ENCODE results near the gene ITGB7. TPM values are rescaled to one million over a fixed set of nuclear protein-coding genes. Genes with fewer than 3 reads are reported as not detected.

The ITGB7 gene
- polyA plus RNA-seq, 1 of the 3 experiments (the other 2 are of a cell fraction), result 0.25 TPM

DNA sequence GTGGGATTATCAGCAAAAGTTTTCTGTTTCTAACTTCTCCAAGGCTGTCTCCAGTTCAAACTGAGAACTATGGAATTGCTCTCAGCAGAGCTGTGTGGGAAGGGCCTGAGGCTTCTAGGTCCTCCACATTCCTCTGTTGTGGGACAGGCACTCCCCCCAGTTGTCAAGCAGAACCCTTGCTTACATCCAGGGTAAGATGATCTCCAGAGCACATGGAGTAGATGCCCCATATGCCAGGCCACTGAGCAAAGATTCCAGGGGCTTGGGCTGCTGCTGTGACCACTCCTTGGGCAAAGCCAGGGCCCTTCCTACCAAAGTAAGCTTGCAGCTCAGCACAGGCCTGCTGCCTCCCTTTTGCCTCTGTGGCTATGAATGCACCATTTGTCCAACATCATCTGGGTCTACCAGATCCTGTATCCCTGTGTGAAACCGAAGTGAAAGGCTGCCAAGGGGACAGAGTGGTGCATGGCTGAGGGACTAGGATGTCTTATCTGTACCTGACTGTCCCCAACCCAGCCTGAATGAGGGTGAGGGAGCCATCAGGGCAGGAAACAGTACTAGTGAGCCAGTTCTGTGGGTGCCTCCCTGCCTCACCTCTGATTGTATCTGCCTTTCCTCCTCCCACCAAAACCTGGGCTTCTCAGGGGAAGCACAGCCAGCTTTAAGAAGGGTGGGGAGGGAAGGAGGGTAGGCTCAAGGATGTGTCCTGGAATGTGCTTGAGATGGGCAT, 47.9 kb upstream of the ITGB7 start (continued):
- TF ChIP-seq FOXM1 (IDR thresholded peaks at IDR 0.05; ENCODE audit: low read depth) (no peak), TCF12 (IDR thresholded peaks at IDR 0.05) (no peak)
- TF ChIP-seq, protein P1, sequence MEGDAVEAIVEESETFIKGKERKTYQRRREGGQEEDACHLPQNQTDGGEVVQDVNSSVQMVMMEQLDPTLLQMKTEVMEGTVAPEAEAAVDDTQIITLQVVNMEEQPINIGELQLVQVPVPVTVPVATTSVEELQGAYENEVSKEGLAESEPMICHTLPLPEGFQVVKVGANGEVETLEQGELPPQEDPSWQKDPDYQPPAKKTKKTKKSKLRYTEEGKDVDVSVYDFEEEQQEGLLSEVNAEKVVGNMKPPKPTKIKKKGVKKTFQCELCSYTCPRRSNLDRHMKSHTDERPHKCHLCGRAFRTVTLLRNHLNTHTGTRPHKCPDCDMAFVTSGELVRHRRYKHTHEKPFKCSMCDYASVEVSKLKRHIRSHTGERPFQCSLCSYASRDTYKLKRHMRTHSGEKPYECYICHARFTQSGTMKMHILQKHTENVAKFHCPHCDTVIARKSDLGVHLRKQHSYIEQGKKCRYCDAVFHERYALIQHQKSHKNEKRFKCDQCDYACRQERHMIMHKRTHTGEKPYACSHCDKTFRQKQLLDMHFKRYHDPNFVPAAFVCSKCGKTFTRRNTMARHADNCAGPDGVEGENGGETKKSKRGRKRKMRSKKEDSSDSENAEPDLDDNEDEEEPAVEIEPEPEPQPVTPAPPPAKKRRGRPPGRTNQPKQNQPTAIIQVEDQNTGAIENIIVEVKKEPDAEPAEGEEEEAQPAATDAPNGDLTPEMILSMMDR (IDR thresholded peaks at IDR 0.05), result no peak

DNA sequence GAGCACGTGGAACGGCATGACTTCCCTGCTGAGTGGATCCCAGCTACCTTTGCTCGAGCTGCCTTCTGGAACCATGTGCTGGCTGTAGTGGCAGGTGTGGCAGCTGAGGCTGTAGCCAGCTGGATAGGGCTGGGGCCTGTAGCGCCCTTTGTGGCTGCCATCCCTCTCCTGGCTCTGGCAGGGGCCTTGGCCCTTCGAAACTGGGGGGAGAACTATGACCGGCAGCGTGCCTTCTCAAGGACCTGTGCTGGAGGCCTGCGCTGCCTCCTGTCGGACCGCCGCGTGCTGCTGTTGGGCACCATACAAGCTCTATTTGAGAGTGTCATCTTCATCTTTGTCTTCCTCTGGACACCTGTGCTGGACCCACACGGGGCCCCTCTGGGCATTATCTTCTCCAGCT, 46.2 kb upstream of the ITGB7 start:
- Histone ChIP-seq H2AFZ (ENCODE audit: low read depth) (no peak overlapping the region), H3K4me3 (ENCODE audit: low read depth in 2 of 2, low read length in 1 of 2) (peak overlapping the region in 1 of 2 experiments; percentile 91; a peak in 2 of 4 replicates), H3K36me3 (replicated peaks in 1 of 2; ENCODE audit: control insufficient read depth in 1 of 2, insufficient read depth in 2 of 2, low read length in 1 of 2) (peaks cover 5 to 11% of the 10 kb centered on the region in 2 experiments), H3F3A (replicated peaks; ENCODE audit: insufficient read depth) (no peaks in the 10 kb centered on the region), H3K79me2 (ENCODE audit: insufficient read depth) (peaks cover 30% of the 10 kb centered on the region), H3K27ac (ENCODE audit: low read depth in 2 of 2, low read length in 1 of 2) (no peak overlapping the region), H3K9me3 (no peaks in the 10 kb centered on the region), H4K20me1 (ENCODE audit: insufficient read depth) (no peaks in the 10 kb centered on the region), H3K27me3 (ENCODE audit: insufficient read depth) (no peaks in the 10 kb centered on the region), H3K4me2 (peak overlapping the region; percentile 97), H3K9me2 (no peaks in the 10 kb centered on the region), H3K4me1 (ENCODE audit: control insufficient read depth in 1 of 2, insufficient read depth in 2 of 2, low read depth in 1 of 2, low read length in 1 of 2) (peaks cover 0 to 16% of the 10 kb centered on the region in 2 experiments; a peak in 1 of 4 replicates), H3K9ac (peak overlapping the region; percentile 83; the same call in 1 of the 2 replicates)
- WGBS (ENCODE audit: low lambda C conversion rate), result 93% methylated on average over 11 of the region's 13 CpGs
- DNase-seq, result no peak
- ChIA-PET POLR2A (interaction anchor here (1.1 to 2.7 kb wide), 2 partner anchors 34 to 73 kb away, joined by 4 to 16 read pairs; no protein-coding TSS in a partner anchor), CTCF (interaction anchor here (0.8 to 5.1 kb wide), 9 partner anchors 14 to 255 kb away, joined by 3 to 141 read pairs (median 5); partner anchors contain the start of genes ESPL1 and MYG1)
- no peak for TF ChIP-seq EZH2phosphoT487 (IDR thresholded peaks at IDR 0.05; ENCODE audit: borderline replicate concordance, low read depth)
- TF ChIP-seq FOSL2 (IDR thresholded peaks at IDR 0.05; ENCODE audit: borderline replicate concordance, low read depth), result no peak
- TF ChIP-seq, protein P2, sequence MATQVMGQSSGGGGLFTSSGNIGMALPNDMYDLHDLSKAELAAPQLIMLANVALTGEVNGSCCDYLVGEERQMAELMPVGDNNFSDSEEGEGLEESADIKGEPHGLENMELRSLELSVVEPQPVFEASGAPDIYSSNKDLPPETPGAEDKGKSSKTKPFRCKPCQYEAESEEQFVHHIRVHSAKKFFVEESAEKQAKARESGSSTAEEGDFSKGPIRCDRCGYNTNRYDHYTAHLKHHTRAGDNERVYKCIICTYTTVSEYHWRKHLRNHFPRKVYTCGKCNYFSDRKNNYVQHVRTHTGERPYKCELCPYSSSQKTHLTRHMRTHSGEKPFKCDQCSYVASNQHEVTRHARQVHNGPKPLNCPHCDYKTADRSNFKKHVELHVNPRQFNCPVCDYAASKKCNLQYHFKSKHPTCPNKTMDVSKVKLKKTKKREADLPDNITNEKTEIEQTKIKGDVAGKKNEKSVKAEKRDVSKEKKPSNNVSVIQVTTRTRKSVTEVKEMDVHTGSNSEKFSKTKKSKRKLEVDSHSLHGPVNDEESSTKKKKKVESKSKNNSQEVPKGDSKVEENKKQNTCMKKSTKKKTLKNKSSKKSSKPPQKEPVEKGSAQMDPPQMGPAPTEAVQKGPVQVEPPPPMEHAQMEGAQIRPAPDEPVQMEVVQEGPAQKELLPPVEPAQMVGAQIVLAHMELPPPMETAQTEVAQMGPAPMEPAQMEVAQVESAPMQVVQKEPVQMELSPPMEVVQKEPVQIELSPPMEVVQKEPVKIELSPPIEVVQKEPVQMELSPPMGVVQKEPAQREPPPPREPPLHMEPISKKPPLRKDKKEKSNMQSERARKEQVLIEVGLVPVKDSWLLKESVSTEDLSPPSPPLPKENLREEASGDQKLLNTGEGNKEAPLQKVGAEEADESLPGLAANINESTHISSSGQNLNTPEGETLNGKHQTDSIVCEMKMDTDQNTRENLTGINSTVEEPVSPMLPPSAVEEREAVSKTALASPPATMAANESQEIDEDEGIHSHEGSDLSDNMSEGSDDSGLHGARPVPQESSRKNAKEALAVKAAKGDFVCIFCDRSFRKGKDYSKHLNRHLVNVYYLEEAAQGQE (IDR thresholded peaks at IDR 0.05; ENCODE audit: low read depth, low read length), result no peak
- no peak for TF ChIP-seq MXI1 (IDR thresholded peaks at IDR 0.05; ENCODE audit: low read depth, low read length)
- TF ChIP-seq TEAD4 (IDR thresholded peaks at IDR 0.05; ENCODE audit: borderline replicate concordance, insufficient read depth), result no peak
- TF ChIP-seq, protein P3, sequence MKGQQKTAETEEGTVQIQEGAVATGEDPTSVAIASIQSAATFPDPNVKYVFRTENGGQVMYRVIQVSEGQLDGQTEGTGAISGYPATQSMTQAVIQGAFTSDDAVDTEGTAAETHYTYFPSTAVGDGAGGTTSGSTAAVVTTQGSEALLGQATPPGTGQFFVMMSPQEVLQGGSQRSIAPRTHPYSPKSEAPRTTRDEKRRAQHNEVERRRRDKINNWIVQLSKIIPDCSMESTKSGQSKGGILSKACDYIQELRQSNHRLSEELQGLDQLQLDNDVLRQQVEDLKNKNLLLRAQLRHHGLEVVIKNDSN (IDR thresholded peaks at IDR 0.05; ENCODE audit: borderline replicate concordance, low read depth), result no peak
- no peak for TF ChIP-seq SMC3 (IDR thresholded peaks at IDR 0.05; ENCODE audit: low read depth, low read length)
- no peak for TF ChIP-seq TAF1 (IDR thresholded peaks at IDR 0.05; ENCODE audit: borderline replicate concordance, low read depth, low read length)
- TF ChIP-seq POLR2AphosphoS5 (IDR thresholded peaks at IDR 0.05; ENCODE audit: low read depth, low read length), result no peak
- TF ChIP-seq, protein P4, sequence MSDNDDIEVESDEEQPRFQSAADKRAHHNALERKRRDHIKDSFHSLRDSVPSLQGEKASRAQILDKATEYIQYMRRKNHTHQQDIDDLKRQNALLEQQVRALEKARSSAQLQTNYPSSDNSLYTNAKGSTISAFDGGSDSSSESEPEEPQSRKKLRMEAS (IDR thresholded peaks at IDR 0.05; ENCODE audit: low read depth), result no peak
